ENCODE results near the gene DTHD1.

Gene DTHD1

DNA sequence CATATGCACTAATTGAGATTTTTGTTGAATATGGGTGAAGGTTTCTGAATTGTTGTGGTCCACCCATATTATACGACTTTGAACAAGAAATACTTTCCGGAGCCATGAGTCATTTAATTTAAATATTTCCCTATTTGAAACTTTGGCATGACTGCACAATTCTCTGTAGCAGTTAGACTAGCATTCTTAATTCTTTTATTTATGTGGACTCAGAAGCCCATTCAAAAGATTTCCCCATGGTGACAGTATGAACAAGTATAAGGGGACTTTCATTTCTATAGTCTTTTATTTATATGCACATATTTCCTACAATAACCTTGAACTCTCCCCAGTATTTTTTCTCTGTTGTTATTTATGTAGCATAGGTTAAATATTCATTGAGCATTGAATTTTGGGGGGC, 72.6 kb downstream of the DTHD1 start:
- DNase-seq = no peak

DNA sequence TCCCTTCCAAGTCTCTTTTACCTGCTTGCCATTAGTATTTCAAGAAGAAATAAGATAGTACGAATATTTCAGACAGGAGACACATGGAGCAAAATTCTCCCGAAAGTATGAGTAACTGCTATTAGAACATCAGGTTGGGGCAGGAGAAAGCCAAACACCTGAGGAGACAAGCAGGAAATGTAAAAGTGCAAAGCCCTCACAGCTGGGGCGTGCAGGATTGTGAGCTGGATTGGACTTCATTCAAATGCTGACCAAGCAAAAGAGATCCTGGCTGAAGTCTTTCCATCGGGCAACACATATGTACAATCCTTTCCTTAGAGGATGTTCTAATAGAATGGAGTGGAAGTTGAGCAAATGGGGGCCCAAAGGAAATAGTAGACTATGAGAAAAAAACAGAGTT, 76.8 kb downstream of the DTHD1 start:
- DNase-seq = no peak

DNA sequence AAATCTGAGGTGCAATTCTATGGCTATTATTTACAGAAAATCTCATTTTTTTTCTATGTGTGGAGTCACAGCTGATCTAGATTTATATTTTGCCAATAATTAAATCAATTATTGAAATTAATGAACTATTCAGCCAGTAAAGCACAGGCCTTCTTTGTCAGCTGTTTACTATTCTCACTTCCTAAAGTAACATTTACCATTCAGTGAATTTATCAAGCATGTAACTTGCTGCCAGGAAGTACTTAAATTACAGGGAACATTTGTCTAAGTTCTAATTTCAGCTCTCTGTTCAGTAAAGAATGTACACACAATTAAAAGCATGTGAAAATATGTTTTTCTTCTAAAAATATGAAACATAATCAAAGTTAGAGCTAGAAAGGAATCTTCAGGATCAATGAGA, 79.3 kb downstream of the DTHD1 start:
- no peak for DNase-seq

- no peak for DNase-seq
These were observed 81.6 kb downstream of the DTHD1 start for GRCh38 chr4:36363024-36363423.

DNA sequence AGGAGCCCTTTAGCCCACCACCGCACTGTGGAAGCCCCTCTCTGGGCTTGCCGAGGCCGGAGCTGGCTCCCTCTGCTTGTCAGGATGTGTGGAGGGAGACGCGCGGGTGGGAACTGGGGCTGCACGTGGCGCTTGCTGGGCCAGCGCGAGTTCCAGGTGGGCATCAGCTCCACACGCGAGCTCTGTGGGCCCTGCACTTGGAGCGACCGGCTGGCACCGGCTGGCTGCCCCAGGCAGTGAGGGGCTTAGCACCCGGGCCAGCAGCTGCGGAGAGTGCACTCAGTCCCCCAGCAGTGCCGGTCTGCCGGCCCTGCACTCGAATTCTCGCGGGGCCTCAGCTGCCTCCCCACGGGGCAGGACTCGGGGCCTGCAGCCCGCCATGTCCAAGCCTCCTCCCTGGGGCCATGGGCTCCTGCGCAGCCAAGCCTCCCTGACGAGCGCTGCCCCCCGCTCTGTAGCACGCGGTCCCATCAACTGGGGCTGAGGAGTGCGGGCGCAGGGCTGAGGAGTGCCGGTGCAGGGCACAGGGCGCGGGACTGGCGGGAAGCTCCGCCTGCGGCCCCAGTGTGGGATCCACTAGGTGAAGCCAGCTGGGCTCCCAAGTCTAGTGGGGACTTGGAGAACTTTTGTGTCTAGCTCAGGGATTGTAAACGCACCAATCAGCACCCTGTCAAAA, 93.6 kb downstream of the DTHD1 start:
- no peak for DNase-seq

DNA sequence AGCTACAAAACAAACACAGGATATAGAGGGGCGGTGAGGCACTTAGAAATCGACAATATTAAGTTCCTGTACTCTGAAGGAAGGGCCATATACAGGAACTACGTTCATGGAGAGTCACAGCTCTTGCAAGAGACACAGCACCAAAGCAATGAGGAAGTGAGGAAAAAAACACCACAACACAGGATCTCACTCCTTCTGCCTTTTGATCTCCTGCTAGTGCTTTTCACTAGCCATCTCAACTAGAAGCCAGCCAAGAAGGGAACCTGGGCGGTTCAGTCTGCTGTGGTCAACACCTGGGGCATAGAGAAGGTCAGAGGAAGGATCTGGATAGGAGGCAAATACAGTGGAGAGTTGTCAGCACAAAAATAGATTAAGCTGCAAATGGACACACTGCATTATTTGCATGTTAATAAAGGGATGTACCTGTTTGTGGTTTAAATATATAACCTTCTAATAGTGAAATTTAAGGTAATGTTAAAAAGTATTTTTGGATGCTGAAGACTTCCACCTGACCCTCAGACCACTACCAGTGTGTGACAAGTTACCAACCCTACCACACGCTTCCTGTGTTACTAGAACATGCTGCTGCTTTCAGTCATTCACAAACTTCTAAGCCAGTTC, 104.6 kb downstream of the DTHD1 start:
- DNase-seq = no peak

DNA sequence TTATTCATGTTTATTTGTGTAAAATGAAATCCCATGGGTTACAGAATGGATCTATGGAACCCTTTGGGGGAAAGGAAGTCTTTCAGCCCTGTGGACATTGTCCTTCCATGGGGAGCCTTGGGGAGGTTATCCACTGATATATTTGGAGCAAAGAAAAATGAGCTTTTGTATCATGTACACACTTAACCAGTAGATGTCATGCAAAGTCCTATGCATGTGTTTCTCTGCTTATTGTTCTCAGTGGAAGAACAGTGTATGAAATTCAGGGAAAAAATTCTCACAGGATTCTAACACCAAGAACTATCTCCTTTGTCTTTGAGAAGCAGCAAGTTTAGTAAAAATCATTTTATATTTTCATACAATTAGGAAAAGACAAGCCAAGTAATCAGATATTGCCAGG, 105.3 kb downstream of the DTHD1 start:
- DNase-seq = no peak

DNA sequence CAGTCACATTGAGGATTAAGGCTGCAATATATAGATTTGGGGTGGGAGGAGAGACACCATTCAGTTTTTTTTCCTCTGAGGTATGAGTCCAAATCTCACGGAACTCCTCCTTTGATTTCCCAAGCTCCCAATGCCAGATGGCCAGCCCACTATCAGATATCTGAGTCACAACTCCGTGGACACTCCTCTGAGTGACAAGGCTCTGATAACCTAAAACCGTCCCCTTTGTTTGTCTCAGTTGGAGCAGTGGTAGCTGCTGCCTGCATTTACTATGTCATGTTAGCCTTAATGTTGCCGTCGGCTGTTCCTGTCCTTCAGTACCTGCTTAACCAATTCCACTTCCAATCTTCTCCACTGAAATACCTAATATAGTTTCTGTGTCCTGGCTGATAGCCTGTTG, 107.3 kb downstream of the DTHD1 start:
- DNase-seq = no peak

DNA sequence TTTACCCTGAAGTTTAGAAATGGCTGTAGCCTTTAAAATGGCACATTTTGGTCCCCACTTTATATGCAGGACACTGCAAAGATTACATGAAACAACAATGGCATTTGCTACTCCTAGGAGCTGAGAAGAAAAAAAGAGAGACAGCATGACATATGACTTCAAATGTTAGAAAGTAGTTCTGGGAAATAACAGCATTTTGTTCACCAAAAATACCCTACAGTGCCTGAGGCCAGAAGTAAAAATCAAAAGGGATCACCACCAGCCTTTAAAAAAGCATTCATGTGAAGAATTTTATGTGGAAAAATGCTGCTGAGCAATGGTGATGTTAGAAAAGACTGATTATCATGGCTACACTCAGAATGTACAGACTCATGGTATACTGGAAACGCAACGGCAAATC, 110.0 kb downstream of the DTHD1 start:
- DNase-seq = no peak

- no peak for DNase-seq
These were observed 110.6 kb downstream of the DTHD1 start for GRCh38 chr4:36392024-36392423.

DNA sequence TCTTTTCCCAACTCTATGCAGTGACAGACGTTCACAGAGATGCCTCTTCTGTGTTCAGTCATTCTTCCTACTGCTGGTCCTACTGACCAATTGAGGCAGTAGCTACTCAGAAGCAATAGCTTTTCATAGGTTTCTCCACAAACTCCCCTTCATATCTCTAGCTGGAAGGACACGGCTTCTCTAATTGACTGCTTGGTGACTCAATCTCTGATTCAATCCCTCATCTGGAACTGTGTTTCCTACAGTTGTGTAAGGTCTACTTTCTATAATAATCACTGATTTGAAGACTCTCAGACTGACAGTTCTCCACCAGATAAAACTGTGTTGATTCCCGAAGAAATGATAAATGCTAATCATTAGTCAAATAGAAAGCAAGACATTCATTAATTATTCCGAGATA, 111.5 kb downstream of the DTHD1 start:
- no peak for DNase-seq
